T-helper 2 cell treated with Interferon-gamma antibody and Interleukin-4, amounts not matched to agents 5 μg/mL and 100 μg/mL, for 36 hours (primary cell): ENCODE data around the gene FFAR1.
"Not testable (repeated sequence)": the region's sequence is repeated elsewhere in the genome, so short reads cannot be mapped to it uniquely, and the experiment has no call there.

Source experiments
- DNase-seq: peaks from one replicate; pipeline ENCODE4 v3.0.0; 2021; ENCODE audit warnings: low spot score
- H3K27ac Mint-ChIP-seq: one replicate; pipeline ENCODE4 v1.8.0; 2021; ENCODE audit warnings: mild to moderate bottlenecking, mixed read lengths
- H3K27me3 Mint-ChIP-seq: one replicate; pipeline ENCODE4 v1.8.0; 2021; ENCODE audit warnings: low read depth, mixed read lengths
- H3K36me3 Mint-ChIP-seq: one replicate; pipeline ENCODE4 v1.8.0; 2021; ENCODE audit warnings: low read depth, mixed read lengths
- H3K4me1 Mint-ChIP-seq: one replicate; pipeline ENCODE4 v1.8.0; 2021; ENCODE audit warnings: low read depth, mixed read lengths
- H3K4me3 Mint-ChIP-seq: one replicate; pipeline ENCODE4 v1.8.0; 2022; ENCODE audit warnings: mild to moderate bottlenecking, moderate library complexity, mixed read lengths
- H3K9me3 Mint-ChIP-seq: one replicate; pipeline ENCODE4 v1.8.0; 2021; ENCODE audit warnings: mixed read lengths

FFAR1 gene

DNA sequence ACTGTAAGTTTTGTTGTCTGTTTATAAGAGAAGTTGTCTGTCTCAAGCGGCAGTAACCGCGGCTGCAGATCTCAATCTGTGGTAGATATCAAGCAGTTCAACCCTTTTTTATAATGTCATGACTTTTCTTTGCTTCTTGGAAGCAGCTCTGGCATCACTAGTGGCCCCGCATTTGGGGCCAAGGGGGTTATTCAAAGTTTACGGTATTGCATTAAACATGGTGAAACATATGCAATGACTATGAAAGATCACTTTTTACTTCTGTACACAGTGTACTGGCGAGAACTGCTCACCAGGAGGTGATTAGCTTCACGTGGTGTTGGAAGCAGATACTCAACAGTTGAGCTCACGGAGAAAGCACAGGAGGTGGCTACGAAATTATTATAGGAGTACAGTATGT is 5.9 kb downstream of the FFAR1 start:
- no peak for DNase-seq
- Mint-ChIP-seq H3K4me1 (peaks cover 14% of the 10 kb centered on the region), H3K27ac (no peak overlapping the region), H3K4me3 (no peak overlapping the region), H3K27me3 (no peaks in the 10 kb centered on the region), H3K9me3 (no peaks in the 10 kb centered on the region), H3K36me3 (no peaks in the 10 kb centered on the region)

DNA sequence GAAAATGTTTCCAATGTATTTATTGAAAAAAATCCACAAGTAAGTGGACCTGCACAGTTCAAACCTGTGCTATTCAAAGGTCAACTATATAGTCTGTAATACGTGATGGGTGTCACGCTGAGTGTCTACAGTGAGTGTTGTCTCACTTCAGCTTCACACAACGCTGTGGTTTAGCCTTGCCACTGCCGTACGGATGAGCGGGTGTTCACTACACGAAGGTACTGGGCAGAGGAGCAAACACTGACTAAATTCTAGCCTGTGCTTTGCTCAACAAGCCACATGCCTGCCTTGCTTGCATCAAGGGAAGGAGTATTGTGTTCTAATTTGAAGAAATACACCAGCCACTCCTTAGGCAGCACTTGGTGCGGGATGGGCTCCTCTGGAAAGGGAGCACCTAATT is 7.2 kb downstream of the FFAR1 start:
- Mint-ChIP-seq H3K9me3 (no peaks in the 10 kb centered on the region), H3K27ac (no peak overlapping the region), H3K36me3 (no peaks in the 10 kb centered on the region), H3K4me3 (no peak overlapping the region), H3K27me3 (no peaks in the 10 kb centered on the region), H3K4me1 (peaks cover 14% of the 10 kb centered on the region)
- DNase-seq: no peak

DNA sequence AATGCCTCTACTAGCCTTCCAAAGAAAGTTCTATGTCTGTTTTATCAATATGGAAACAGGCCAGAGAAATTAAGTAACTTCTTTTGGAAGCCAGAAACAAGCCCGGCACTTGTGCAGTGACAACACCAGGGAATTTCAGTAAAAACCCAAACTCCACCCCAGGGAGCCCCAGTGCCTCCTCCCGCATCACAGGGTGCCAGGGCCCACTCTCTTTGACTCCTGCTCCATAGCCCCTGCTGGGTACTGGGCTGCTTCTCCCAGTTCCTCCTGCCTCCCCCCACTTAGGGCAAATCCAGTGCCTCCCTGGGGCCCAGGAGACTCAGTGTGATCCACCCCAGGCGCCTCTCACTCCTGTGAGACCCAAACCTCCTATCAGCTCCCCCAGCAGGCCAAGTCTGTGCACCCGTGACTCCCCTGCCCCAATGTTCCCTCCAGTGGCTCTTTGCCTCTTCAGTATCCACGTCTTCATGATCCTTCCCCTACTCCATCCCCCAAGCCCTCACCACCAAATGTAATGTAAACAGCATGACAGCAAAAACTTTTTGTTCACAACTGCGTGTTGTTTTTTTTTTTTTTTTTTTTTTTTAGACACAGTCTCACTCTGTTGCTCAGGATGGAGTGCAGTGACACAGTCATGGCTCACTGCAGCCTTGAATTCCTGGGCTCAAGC is 8.2 kb downstream of the FFAR1 start:
- Mint-ChIP-seq H3K27me3 (no peaks in the 10 kb centered on the region), H3K36me3 (no peaks in the 10 kb centered on the region), H3K9me3 (no peaks in the 10 kb centered on the region), H3K4me1 (peaks cover 14% of the 10 kb centered on the region), H3K27ac (no peak overlapping the region), H3K4me3 (no peak overlapping the region)
- DNase-seq: no peak

DNA sequence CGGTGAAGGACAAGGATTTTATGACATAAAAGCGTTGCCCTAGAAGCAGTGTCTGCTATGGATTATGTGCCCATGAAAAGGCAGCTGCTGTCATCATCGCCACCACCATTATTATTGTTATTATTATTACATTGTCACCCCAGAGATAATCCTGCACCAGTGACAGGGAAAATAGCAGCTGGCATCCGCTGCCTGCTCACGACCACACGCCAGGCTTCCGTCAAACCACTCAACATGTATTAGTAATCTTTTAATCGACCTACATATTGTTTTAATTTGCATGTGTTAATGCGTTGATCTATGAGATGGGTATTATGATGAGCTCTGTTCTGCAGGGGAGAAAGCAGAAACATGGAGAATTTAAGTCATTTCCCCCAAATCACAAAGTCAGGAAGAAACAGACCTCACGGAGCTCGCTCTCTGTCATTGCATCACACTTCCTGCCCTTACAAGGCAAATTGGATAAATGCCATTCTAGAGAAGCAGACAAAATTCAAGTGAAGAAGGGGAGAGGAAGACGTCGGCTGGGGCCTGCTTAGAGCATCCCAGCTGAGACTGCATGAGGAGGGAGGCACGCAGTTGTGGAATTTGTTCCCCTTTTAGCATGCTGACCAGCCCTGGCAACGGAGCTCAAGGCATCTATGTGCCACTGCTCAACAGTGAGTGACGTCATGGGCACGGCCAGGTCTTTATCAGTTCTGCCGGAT is 10.3 kb downstream of the FFAR1 start, which contains the start of gene FFAR3:
Gene FFAR3 (plus strand): TSS at position 594 of the 707 bp plus-strand sequence. CDS start 431 bp downstream, outside the sequence.
- Mint-ChIP-seq H3K27ac (peak within 1 kb of the TSS; percentile 14), H3K4me3 (peak within 1 kb of the TSS; percentile 2), H3K4me1 (peaks cover 9% of the 10 kb centered on the region), H3K27me3 (no peaks in the 10 kb centered on the region), H3K36me3 (no peaks in the 10 kb centered on the region), H3K9me3 (no peaks in the 10 kb centered on the region)
- no peak for DNase-seq

- H3K27me3 Mint-ChIP-seq, H3K4me1 Mint-ChIP-seq, H3K4me3 Mint-ChIP-seq, H3K9me3 Mint-ChIP-seq, DNase-seq, H3K27ac Mint-ChIP-seq, H3K36me3 Mint-ChIP-seq: not testable (repeated sequence)
Measured at GRCh38 chr19:35358834-35359233, 11.1 kb downstream of the FFAR1 start.

DNA sequence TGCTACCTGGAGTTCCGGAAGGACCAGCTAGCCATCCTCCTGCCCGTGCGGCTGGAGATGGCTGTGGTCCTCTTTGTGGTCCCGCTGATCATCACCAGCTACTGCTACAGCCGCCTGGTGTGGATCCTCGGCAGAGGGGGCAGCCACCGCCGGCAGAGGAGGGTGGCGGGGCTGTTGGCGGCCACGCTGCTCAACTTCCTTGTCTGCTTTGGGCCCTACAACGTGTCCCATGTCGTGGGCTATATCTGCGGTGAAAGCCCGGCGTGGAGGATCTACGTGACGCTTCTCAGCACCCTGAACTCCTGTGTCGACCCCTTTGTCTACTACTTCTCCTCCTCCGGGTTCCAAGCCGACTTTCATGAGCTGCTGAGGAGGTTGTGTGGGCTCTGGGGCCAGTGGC is 11.7 kb downstream of the FFAR1 start:
- DNase-seq, H3K27ac Mint-ChIP-seq, H3K4me3 Mint-ChIP-seq, H3K27me3 Mint-ChIP-seq, H3K4me1 Mint-ChIP-seq, H3K9me3 Mint-ChIP-seq, H3K36me3 Mint-ChIP-seq: not testable (repeated sequence)

DNA sequence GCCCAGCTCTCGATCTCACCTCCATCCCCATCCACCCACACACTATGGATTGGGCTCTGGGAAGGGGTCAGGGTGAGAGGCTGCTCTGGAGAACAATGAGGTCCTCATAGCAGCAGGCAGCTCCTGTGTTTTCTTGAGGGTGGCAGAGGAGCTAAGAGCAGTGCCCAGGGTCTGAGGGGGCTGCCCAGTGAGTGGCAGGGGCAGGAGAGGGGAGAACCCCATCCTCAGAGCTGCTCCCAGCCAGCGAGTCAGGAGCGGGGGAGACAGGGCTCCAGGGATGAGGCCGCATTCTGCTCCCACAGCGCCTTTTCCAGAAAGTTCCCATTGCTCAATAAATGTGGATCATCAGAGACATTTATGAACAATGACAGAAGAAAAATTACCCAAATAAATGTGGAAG is 12.4 kb downstream of the FFAR1 start:
- not testable (repeated sequence) for DNase-seq, H3K27ac Mint-ChIP-seq, H3K36me3 Mint-ChIP-seq, H3K4me1 Mint-ChIP-seq, H3K9me3 Mint-ChIP-seq, H3K4me3 Mint-ChIP-seq, H3K27me3 Mint-ChIP-seq

DNA sequence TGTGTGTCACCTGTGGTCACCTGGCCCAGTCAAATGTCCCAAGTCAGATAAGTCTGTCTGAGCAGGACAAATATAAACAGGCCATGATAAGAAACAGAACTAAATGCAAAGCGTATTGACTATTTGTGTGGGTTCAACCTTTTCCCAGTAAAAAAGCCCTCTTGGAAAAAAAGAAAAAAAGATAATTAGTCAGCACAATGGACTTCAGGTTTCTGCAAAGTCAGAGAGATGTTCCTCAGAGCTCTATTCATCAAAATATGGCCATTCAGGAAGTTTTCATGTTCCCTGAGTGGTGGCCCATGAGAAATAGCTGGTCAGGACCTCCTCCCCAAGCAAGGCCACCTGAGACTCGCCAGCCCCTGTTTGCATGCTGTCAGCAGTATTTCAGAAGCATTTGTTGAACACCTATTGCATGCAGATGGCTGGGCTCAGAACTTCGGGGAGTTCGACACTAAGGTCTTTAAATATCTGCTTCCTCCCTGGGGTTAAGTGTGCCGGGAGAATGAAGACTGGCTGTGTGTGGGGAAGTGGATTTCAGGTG is 13.2 kb downstream of the FFAR1 start:
- H3K4me3 Mint-ChIP-seq: no peak overlapping the region
- DNase-seq: no peak
- no peaks in the 10 kb centered on the region for H3K36me3 Mint-ChIP-seq
- peaks cover 4% of the 10 kb centered on the region for H3K27me3 Mint-ChIP-seq
- H3K27ac Mint-ChIP-seq: no peak overlapping the region
- no peaks in the 10 kb centered on the region for H3K9me3 Mint-ChIP-seq
- peaks cover 9% of the 10 kb centered on the region for H3K4me1 Mint-ChIP-seq

DNA sequence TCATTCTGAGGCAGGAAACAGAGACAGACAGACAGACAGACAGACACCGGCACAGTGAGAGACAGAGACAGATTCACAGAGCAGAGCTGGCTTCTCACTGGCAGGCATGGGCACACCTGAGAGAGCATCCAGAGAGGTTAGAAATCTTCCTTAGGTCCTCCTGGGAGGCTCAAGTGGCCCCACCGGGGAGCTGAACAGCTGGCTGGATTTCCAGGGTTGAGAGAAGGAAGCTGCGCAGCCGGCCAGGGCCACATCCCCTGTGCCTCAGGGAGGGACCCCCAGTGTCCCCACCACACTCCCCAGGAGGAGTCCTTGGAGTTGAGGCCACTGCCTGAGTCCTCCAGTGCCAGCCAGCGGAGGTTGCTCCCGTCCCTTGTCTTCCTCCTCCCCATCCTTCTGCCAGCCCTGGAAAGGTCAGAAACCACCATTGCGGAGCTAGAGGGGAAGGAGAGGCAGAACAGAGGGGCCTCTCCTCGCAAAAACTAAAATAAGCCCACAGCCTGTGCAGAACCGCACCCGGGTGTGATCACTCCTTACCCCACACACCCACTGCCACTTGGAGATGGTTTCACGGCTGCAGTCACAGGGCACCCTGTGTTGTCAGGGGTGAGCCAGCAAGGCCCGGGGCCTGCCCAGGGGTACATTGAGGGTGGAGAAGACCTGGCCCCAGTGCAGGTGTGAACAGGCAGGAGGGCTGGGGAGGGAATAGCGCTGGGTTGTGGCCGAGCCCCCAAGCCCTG is 14.7 kb downstream of the FFAR1 start:
- Mint-ChIP-seq H3K36me3 (no peaks in the 10 kb centered on the region), H3K4me3 (no peak overlapping the region), H3K27me3 (peaks cover 7% of the 10 kb centered on the region), H3K4me1 (peaks cover 9% of the 10 kb centered on the region), H3K9me3 (no peaks in the 10 kb centered on the region), H3K27ac (no peak overlapping the region)
- DNase-seq: no peak

- Mint-ChIP-seq H3K9me3 (no peaks in the 10 kb centered on the region), H3K27ac (no peak overlapping the region), H3K4me3 (no peak overlapping the region), H3K36me3 (no peaks in the 10 kb centered on the region), H3K4me1 (peaks cover 3% of the 10 kb centered on the region), H3K27me3 (peaks cover 13% of the 10 kb centered on the region)
- no peak for DNase-seq
Measured at GRCh38 chr19:35363001-35363590, 15.4 kb downstream of the FFAR1 start.

DNA sequence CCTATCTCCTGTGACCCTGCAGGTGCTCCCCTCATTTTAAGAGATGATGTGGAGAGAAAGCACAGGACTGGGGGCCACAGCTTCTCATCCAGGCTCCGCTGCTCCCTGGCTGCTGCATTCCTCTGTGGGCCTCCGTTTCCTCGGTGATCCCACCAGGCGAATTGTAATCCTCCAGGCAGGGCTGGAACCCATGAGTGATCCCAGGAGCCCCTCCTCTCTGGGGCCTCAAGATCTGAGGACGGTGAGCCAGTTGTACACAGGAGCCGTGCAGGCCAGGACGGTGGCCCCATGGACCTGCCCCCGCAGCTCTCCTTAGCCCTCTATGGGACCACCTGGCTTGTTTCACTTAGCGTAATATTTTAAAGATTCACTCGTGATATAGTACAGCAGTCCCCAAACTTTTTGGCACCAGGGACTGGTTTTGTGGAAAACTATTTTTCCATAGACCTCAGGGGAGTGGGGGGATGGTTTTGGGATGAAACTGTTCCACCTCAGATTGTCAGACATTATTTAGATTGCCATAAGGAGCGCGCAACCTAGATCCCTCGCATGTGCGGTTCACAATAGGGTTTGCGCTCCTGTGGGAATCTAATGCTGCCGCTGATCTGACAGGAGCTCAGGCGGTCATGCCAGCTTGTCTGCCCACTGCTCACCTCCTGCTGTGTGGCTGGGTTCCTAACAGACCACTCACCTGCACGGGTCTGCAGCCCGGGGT is 16.2 kb downstream of the FFAR1 start:
- Mint-ChIP-seq H3K36me3 (no peaks in the 10 kb centered on the region), H3K9me3 (no peaks in the 10 kb centered on the region), H3K4me3 (no peak overlapping the region), H3K27me3 (peaks cover 21% of the 10 kb centered on the region), H3K27ac (no peak overlapping the region), H3K4me1 (no peaks in the 10 kb centered on the region)
- DNase-seq: no peak

- DNase-seq: no peak
Measured at GRCh38 chr19:35365303-35365702, 17.6 kb downstream of the FFAR1 start.

DNA sequence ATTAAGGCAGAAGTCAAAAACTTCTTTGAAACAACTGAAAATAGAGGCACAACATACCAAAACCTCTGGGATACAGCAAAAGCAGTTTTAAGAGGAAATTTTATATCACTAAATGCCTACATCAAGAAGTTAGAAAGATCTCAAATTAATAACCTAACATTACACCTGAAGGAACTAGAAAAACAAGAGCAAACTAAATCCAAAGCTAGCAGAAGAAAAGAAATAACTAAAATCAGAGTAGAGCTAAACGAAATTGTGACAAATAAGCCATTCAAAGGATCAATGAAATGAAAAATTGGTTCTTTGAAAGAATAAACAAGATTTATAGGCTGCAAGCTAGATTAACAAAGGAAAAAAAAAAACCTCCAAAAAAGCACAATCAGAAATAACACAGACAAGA is 20.7 kb downstream of the FFAR1 start:
- Mint-ChIP-seq H3K36me3 (no peaks in the 10 kb centered on the region), H3K4me3 (no peak overlapping the region), H3K27me3 (peaks cover 24% of the 10 kb centered on the region), H3K4me1 (no peaks in the 10 kb centered on the region), H3K9me3 (no peaks in the 10 kb centered on the region), H3K27ac (no peak overlapping the region)
- no peak for DNase-seq

More at GRCh38 chr19:35365303-35365702, 17.6 kb downstream of the FFAR1 start:
- no peaks in the 10 kb centered on the region for H3K9me3 Mint-ChIP-seq
- H3K27me3 Mint-ChIP-seq: peaks cover 24% of the 10 kb centered on the region
- H3K4me3 Mint-ChIP-seq: no peak overlapping the region
- no peaks in the 10 kb centered on the region for H3K36me3 Mint-ChIP-seq
- H3K4me1 Mint-ChIP-seq: no peaks in the 10 kb centered on the region
- H3K27ac Mint-ChIP-seq: no peak overlapping the region
